ENCODE data around the gene C1orf198.

- TF ChIP-seq CTCF (IDR thresholded peaks at IDR 0.05), result no peak
- no peak for TF ChIP-seq POLR2A (IDR thresholded peaks at IDR 0.05)
Measured at GRCh38 chr1:230896779-230897178, 28.5 kb upstream of the C1orf198 start.

Data from vagina (tissue), 2 donors.